Ishikawa (cell line): ENCODE data around the gene NUP93.

Source experiments
- CEBPB ChIP-seq: IDR thresholded peaks from 2 replicates; pipeline ENCODE4 v1.6.1; 2012
- CREB1 ChIP-seq: IDR thresholded peaks from 2 replicates; pipeline ENCODE4 v1.6.1; 2012; ENCODE audit warnings: low read depth
- EGR1 ChIP-seq: IDR thresholded peaks from 2 replicates; pipeline ENCODE4 v1.6.1; 2012
- EP300 ChIP-seq: IDR thresholded peaks from 2 replicates; pipeline ENCODE4 v1.6.1; 2012; ENCODE audit warnings: borderline replicate concordance
- FOXM1 ChIP-seq: IDR thresholded peaks from 2 replicates; pipeline ENCODE4 v1.6.1; 2012; ENCODE audit warnings: low read depth, borderline replicate concordance
- NFIC ChIP-seq: IDR thresholded peaks from 2 replicates; pipeline ENCODE4 v1.6.1; 2012
- RAD21 ChIP-seq: IDR thresholded peaks from 2 replicates; pipeline ENCODE4 v1.6.1; 2012; ENCODE audit warnings: low read depth
- TAF1 ChIP-seq: IDR thresholded peaks from 2 replicates; pipeline ENCODE4 v1.6.1; 2012; ENCODE audit warnings: low read depth, mild to moderate bottlenecking
- TCF12 ChIP-seq: IDR thresholded peaks from 2 replicates; pipeline ENCODE4 v1.6.1; 2012; ENCODE audit warnings: low read depth
- TEAD4 ChIP-seq: IDR thresholded peaks from 2 replicates; pipeline ENCODE4 v1.6.1; 2012
- YY1 ChIP-seq: IDR thresholded peaks from 2 replicates; pipeline ENCODE4 v1.6.1; 2012; ENCODE audit warnings: low read depth
- ZBTB7A ChIP-seq: IDR thresholded peaks from 2 replicates; pipeline ENCODE4 v1.6.1; 2012; ENCODE audit warnings: low read depth
- TF ChIP-seq, protein P1 (sequence below): IDR thresholded peaks from 2 replicates; pipeline ENCODE4 v1.6.1; 2012
- TF ChIP-seq, protein P2 (sequence below): IDR thresholded peaks from 2 replicates; pipeline ENCODE4 v1.6.1; 2012; ENCODE audit warnings: low read depth, mild to moderate bottlenecking
- TF ChIP-seq, protein P3 (sequence below): IDR thresholded peaks from 2 replicates; pipeline ENCODE4 v1.6.1; 2012

The NUP93 gene

DNA sequence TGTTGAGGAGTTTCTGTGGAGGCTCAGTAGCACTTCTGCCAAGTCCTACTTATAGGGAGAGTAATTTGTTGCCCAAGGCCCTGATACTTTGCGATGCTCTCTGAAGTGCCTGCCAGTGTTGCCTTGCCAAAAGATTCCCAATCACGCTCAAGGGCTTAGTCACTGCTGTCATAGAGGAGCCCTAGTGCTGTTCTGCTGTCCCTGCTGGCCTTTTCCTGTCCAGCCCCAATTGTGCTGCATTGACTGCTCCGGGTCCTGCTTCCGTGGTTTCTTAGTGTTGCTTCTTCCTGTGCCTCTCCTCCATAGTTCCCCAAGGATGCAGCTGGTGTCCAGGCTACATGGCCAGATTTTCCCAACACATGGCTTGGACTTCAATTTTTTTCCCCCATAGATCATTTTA is 13.9 kb downstream of the NUP93 start:
- no peak for TF ChIP-seq YY1
- TF ChIP-seq, protein P1, sequence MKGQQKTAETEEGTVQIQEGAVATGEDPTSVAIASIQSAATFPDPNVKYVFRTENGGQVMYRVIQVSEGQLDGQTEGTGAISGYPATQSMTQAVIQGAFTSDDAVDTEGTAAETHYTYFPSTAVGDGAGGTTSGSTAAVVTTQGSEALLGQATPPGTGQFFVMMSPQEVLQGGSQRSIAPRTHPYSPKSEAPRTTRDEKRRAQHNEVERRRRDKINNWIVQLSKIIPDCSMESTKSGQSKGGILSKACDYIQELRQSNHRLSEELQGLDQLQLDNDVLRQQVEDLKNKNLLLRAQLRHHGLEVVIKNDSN, result no peak
- TF ChIP-seq, protein P2, sequence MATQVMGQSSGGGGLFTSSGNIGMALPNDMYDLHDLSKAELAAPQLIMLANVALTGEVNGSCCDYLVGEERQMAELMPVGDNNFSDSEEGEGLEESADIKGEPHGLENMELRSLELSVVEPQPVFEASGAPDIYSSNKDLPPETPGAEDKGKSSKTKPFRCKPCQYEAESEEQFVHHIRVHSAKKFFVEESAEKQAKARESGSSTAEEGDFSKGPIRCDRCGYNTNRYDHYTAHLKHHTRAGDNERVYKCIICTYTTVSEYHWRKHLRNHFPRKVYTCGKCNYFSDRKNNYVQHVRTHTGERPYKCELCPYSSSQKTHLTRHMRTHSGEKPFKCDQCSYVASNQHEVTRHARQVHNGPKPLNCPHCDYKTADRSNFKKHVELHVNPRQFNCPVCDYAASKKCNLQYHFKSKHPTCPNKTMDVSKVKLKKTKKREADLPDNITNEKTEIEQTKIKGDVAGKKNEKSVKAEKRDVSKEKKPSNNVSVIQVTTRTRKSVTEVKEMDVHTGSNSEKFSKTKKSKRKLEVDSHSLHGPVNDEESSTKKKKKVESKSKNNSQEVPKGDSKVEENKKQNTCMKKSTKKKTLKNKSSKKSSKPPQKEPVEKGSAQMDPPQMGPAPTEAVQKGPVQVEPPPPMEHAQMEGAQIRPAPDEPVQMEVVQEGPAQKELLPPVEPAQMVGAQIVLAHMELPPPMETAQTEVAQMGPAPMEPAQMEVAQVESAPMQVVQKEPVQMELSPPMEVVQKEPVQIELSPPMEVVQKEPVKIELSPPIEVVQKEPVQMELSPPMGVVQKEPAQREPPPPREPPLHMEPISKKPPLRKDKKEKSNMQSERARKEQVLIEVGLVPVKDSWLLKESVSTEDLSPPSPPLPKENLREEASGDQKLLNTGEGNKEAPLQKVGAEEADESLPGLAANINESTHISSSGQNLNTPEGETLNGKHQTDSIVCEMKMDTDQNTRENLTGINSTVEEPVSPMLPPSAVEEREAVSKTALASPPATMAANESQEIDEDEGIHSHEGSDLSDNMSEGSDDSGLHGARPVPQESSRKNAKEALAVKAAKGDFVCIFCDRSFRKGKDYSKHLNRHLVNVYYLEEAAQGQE, result no peak
- no peak for TF ChIP-seq FOXM1
- TF ChIP-seq NFIC, result no peak
- TF ChIP-seq CEBPB, result no peak
- no peak for TF ChIP-seq RAD21
- TF ChIP-seq ZBTB7A, result no peak
- TF ChIP-seq TAF1, result no peak
- no peak for TF ChIP-seq TEAD4
- TF ChIP-seq EP300, result no peak
- TF ChIP-seq EGR1, result no peak
- TF ChIP-seq CREB1, result no peak

DNA sequence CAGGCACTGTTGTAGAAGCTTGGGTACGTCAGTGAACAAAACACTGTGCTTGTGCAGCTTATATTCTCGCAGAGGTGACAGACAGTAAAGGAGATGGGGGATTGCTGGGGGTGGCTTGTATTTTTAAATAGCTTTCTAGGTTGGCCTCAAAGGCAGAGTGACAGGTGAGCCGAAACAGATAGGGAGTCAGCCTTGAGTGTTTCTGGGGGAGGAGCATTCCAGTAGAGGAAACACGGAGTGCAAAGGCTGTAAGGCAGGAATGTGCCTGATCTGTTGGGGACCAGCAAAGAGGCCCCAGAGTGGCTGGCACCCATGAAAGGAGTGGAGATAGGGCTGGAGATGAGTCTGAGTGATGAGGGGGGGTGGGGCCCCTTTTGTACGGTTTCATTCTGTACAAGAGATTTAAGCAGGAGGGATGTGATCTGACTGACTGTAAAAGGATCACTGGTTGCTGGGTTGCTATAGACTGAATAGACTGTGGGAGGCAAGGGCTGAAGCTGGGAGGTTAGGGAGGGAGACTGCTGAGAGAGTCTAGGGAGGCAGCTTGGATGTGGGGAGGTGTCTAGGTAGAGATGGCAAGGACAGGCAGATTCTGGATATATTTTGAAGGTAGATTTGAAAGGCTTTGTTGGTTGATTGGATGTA is 15.2 kb downstream of the NUP93 start:
- TF ChIP-seq NFIC (no peak), TAF1 (no peak), YY1 (no peak), FOXM1 (no peak), ZBTB7A (no peak), EGR1 (no peak), TEAD4 (no peak), TCF12 (no peak), EP300 (no peak), RAD21 (no peak), CREB1 (no peak), CEBPB (no peak)
- TF ChIP-seq, protein P3, sequence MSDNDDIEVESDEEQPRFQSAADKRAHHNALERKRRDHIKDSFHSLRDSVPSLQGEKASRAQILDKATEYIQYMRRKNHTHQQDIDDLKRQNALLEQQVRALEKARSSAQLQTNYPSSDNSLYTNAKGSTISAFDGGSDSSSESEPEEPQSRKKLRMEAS, result no peak
- TF ChIP-seq, protein P2, result no peak

DNA sequence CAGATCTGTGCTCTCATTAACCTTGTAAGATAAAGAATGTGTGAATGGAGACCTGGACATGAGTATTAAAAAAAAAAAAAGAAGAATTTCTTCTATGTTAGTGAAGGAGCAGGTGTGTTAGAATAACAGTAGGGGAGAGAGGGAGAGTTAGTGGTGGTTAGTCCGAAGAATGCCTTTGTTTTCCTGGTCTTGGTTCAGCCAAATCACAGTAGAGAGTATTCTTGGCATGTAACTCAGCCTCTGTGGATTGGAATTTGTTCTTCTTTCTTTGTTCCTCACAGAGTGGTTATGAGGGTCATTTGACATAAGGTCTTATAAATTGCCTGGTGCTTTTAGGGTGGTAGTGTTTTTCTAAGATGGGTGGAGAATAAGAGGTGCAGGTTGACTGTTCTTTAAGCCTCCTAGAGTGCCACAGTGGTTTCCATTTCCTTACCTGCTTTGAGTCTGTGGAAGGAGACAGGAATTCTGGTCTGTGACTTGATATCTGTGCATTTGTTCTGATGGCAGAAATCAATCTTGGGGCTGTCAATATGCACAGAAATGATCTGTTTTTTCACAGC is 17.6 kb downstream of the NUP93 start:
- TF ChIP-seq EGR1 (no peak), YY1 (no peak)
- TF ChIP-seq, protein P2, result no peak

DNA sequence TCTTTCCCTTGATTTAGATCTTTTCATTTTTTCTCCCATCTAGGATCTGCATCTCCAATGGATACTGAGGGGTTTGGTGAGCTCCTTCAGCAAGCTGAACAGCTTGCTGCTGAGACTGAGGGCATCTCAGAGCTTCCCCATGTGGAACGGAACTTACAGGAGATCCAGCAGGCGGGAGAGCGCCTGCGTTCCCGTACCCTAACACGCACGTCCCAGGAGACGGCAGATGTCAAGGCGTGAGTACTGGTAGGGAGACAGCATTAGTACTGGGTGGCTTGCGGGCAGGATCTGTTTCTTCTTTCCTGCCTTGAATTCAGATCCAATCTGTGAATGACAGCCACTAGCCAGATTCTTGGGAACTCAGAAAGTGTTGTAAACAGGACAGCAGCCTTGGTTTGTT is 18.3 kb downstream of the NUP93 start:
- TF ChIP-seq YY1 (no peak), ZBTB7A (no peak), RAD21 (no peak), FOXM1 (no peak), EGR1 (no peak), TEAD4 (no peak), TCF12 (no peak)
- TF ChIP-seq, protein P3, result no peak
- TF ChIP-seq, protein P1, result no peak
- TF ChIP-seq, protein P2, result no peak
